IPS-18a (cell line): ENCODE data around the gene SYNE4.

Experiments
- H3K27ac ChIP-seq: one replicate; pipeline ENCODE4 v1.5.1; 2013; ENCODE audit warnings: low read length
- H3K27me3 ChIP-seq: one replicate; pipeline ENCODE4 v1.6.1; 2013; ENCODE audit warnings: mild to moderate bottlenecking, low read length; ENCODE audit not compliant: control insufficient read depth, insufficient read depth
- H3K36me3 ChIP-seq: one replicate; pipeline ENCODE4 v1.6.1; 2013; ENCODE audit warnings: low read depth, low read length; ENCODE audit not compliant: control insufficient read depth
- H3K4me1 ChIP-seq: one replicate; pipeline ENCODE4 v1.6.1; 2013; ENCODE audit warnings: low read depth, low read length; ENCODE audit not compliant: control insufficient read depth
- H3K4me3 ChIP-seq: one replicate; pipeline ENCODE4 v1.5.1; 2013; ENCODE audit warnings: low read length
- H3K9ac ChIP-seq: one replicate; pipeline ENCODE4 v1.6.1; 2013; ENCODE audit warnings: mild to moderate bottlenecking, low read length, moderate library complexity
- H3K9me3 ChIP-seq: one replicate; pipeline ENCODE4 v1.6.1; 2013; ENCODE audit warnings: low read depth, low read length; ENCODE audit not compliant: control insufficient read depth

Gene SYNE4

GRCh38 chr19:35995048-35995993 lies 13.3 kb downstream of the SYNE4 start, which contains the start of gene SDHAF1:
Gene SDHAF1, plus strand, starts transcription at chr19:35995188. Its CDS starts 87 bp downstream, at chr19:35995275.
- Histone ChIP-seq H3K4me1 (no peaks in the 10 kb centered on the region), H3K27ac (no peak within 1 kb of the TSS), H3K27me3 (no peaks in the 10 kb centered on the region), H3K4me3 (peak within 1 kb of the TSS; percentile 86), H3K36me3 (no peaks in the 10 kb centered on the region), H3K9me3 (no peaks in the 10 kb centered on the region), H3K9ac (peak within 1 kb of the TSS; percentile 39)

- no peaks in the 10 kb centered on the region for H3K27me3 ChIP-seq
- no peaks in the 10 kb centered on the region for H3K4me1 ChIP-seq
- H3K9me3 ChIP-seq = no peaks in the 10 kb centered on the region
- no peak overlapping the region for H3K27ac ChIP-seq
- no peak overlapping the region for H3K4me3 ChIP-seq
- no peak overlapping the region for H3K9ac ChIP-seq
- no peaks in the 10 kb centered on the region for H3K36me3 ChIP-seq
These were observed 14.6 kb downstream of the SYNE4 start for GRCh38 chr19:35993923-35994598.

GRCh38 chr19:35992907-35993765 lies 15.5 kb downstream of the SYNE4 start:
- Histone ChIP-seq H3K9ac (no peak overlapping the region), H3K9me3 (no peaks in the 10 kb centered on the region), H3K27me3 (no peaks in the 10 kb centered on the region), H3K36me3 (no peaks in the 10 kb centered on the region), H3K27ac (no peak overlapping the region), H3K4me1 (no peaks in the 10 kb centered on the region), H3K4me3 (no peak overlapping the region)

- Histone ChIP-seq H3K36me3 (no peaks in the 10 kb centered on the region), H3K4me3 (no peak overlapping the region), H3K9ac (no peak overlapping the region), H3K4me1 (no peaks in the 10 kb centered on the region), H3K9me3 (no peaks in the 10 kb centered on the region), H3K27me3 (peaks cover under 1% of the 10 kb centered on the region), H3K27ac (no peak overlapping the region)
These were observed 16.7 kb downstream of the SYNE4 start for GRCh38 chr19:35991731-35992450.

GRCh38 chr19:35990771-35991730 lies 17.6 kb downstream of the SYNE4 start:
- Histone ChIP-seq H3K4me1 (no peaks in the 10 kb centered on the region), H3K27me3 (peaks cover 9% of the 10 kb centered on the region), H3K27ac (no peak overlapping the region), H3K9ac (no peak overlapping the region), H3K36me3 (no peaks in the 10 kb centered on the region), H3K9me3 (no peaks in the 10 kb centered on the region), H3K4me3 (no peak overlapping the region)

- peaks cover 12% of the 10 kb centered on the region for H3K27me3 ChIP-seq
These were observed 18.5 kb downstream of the SYNE4 start for GRCh38 chr19:35990156-35990555.

GRCh38 chr19:35988824-35989223 lies 19.8 kb downstream of the SYNE4 start:
- H3K36me3 ChIP-seq = no peaks in the 10 kb centered on the region
- no peak overlapping the region for H3K4me3 ChIP-seq
- no peak overlapping the region for H3K9ac ChIP-seq
- no peak overlapping the region for H3K27ac ChIP-seq
- H3K4me1 ChIP-seq = no peaks in the 10 kb centered on the region
- H3K27me3 ChIP-seq = peaks cover 15% of the 10 kb centered on the region
- no peaks in the 10 kb centered on the region for H3K9me3 ChIP-seq

More at GRCh38 chr19:35990156-35990555, 18.5 kb downstream of the SYNE4 start:
- Histone ChIP-seq H3K9me3 (no peaks in the 10 kb centered on the region), H3K4me1 (no peaks in the 10 kb centered on the region), H3K36me3 (no peaks in the 10 kb centered on the region), H3K4me3 (no peak overlapping the region), H3K27ac (no peak overlapping the region), H3K9ac (no peak overlapping the region)

GRCh38 chr19:35987571-35987896 lies 21.1 kb downstream of the SYNE4 start:
- Histone ChIP-seq H3K4me1 (no peaks in the 10 kb centered on the region), H3K9ac (no peak overlapping the region), H3K9me3 (no peaks in the 10 kb centered on the region), H3K27me3 (peaks cover 17% of the 10 kb centered on the region), H3K27ac (no peak overlapping the region), H3K36me3 (no peaks in the 10 kb centered on the region), H3K4me3 (no peak overlapping the region)

- H3K9ac ChIP-seq = no peak overlapping the region
- H3K36me3 ChIP-seq = no peaks in the 10 kb centered on the region
- H3K4me1 ChIP-seq = no peaks in the 10 kb centered on the region
- H3K9me3 ChIP-seq = no peaks in the 10 kb centered on the region
- no peak overlapping the region for H3K27ac ChIP-seq
- H3K27me3 ChIP-seq = peaks cover 17% of the 10 kb centered on the region
- H3K4me3 ChIP-seq = peak overlapping the region; percentile 45
These were observed 21.7 kb downstream of the SYNE4 start for GRCh38 chr19:35986664-35987570.
